ENCODE results near the gene MYO1F.
A peak's percentile ranks its signal among the peaks of the same experiment; 100 is the strongest.

The MYO1F gene

DNA sequence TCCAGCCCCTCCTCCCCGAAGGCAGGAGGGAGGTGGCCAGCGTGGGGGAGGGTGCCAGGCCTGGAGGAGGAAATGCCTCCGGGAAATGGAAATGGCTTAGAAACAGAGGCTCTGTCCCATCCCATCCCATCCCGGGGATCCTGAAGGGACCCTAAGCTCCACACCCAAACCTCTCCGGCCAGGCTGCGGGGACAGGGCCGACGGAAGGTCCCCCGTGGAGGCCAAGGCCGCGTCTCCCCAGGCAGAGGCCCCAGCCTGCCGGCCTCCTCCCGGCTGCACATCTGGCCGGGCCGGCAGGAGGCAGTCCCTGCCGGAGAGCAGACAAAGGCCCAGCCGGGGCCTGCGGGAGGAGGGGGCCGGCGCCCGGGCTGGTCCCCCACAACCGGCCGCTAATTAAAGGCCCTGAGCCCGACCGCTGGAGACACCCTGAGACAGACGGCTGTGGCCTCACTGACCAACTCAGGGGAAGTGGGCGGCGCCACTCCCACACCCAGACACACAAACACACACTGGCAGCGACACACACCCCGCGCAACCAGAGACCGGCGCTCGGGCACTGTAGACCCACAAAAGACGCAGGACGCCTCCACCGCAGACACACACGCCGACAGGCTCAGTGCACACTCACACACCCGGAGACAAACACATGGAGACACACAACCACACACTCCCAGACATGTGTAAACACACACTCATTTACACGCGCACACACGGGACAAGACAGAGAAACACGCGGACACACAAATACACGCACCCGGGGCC lies 32.2 kb upstream of the MYO1F start:
- H3K36me3 ChIP-seq (replicated peaks in 1 of 2; ENCODE audit: control insufficient read depth in 2 of 2, insufficient read depth in 2 of 2, low read length in 2 of 2): peaks cover 0 to 8% of the 10 kb centered on the region in 2 donors
- peak overlapping the region; percentile 55 for H3K4me2 ChIP-seq (ENCODE audit: insufficient read depth, low read length, poor library complexity, severe bottlenecking)
- peak; percentile 77 for DNase-seq (ENCODE audit: low spot score)
- no peak overlapping the region for H4K8ac ChIP-seq (ENCODE audit: low read depth, low read length)
- peak overlapping the region; percentile 98 for H3K9ac ChIP-seq (ENCODE audit: low read depth, low read length, poor library complexity)
- peaks cover 4 to 10% of the 10 kb centered on the region in 2 donors for H3K9me3 ChIP-seq (replicated peaks in 1 of 2; ENCODE audit: control insufficient read depth in 2 of 2, insufficient read depth in 1 of 2, low read depth in 1 of 2, low read length in 2 of 2)
- H3K79me1 ChIP-seq (ENCODE audit: low read depth, low read length): peaks cover 6% of the 10 kb centered on the region
- H3K23ac ChIP-seq (ENCODE audit: low read depth, low read length, poor library complexity): peak overlapping the region; percentile 85
- H3K4me1 ChIP-seq (ENCODE audit: control insufficient read depth in 2 of 2, insufficient read depth in 1 of 2, low read depth in 1 of 2, low read length in 2 of 2): peaks cover 10 to 15% of the 10 kb centered on the region in 2 donors
- no CpG with 5 or more reads among the region's 47 CpGs for WGBS, 2 donors (ENCODE audit: extremely low coverage in 2 of 2, insufficient read length in 2 of 2, insufficient replicate concordance in 1 of 2)
- H2BK5ac ChIP-seq (ENCODE audit: low read length): no peak overlapping the region
- peak overlapping the region; percentile 92 for H3K14ac ChIP-seq (ENCODE audit: low read length)
- no peak overlapping the region for H2BK12ac ChIP-seq (ENCODE audit: low read length)
- H2BK15ac ChIP-seq (ENCODE audit: low read length): peak overlapping the region; percentile 73
- H4K91ac ChIP-seq (ENCODE audit: low read depth, low read length, poor library complexity): no peak overlapping the region
- peak overlapping the region; percentile 92 for H2AFZ ChIP-seq (ENCODE audit: low read length)
- H3K18ac ChIP-seq (ENCODE audit: low read length): peak overlapping the region; percentile 95
- H3K4ac ChIP-seq (ENCODE audit: low read length): peak overlapping the region; percentile 0
- peak overlapping the region; percentile 50 for H3K27ac ChIP-seq (replicated peaks; ENCODE audit: low read length)
- H3K27me3 ChIP-seq (ENCODE audit: control insufficient read depth in 3 of 3, insufficient read depth in 3 of 3, low read depth in 1 of 3, low read length in 3 of 3): no peaks in the 10 kb centered on the region
- peak overlapping the region; percentile 6 for H2BK120ac ChIP-seq (ENCODE audit: low read depth, low read length)
- H2AK5ac ChIP-seq (ENCODE audit: low read depth, low read length): peak overlapping the region; percentile 27
- peak overlapping the region; percentile 89 to 95 for H3K4me3 ChIP-seq (ENCODE audit: low read length in 2 of 2)

DNA sequence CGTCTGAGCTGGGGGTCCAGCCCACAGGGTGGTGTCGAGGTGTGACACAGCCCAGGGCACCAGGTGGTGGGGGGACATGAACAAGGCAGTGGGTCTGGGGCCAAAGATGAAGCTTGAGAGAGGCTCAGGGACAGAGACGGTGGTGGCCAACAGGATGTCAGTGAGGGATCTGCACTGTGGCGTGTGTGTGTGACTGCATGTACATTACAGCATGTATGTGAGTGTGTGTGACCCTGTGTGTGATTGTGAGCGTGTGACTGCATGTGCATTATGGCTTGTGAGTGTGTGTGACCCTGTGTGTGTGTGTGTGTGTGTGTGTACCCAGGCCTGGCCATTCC lies 31.7 kb upstream of the MYO1F start:
- Histone ChIP-seq H3K9ac (ENCODE audit: low read depth, low read length, poor library complexity) (peak overlapping the region; percentile 98), H2BK120ac (ENCODE audit: low read depth, low read length) (no peak overlapping the region), H3K36me3 (replicated peaks in 1 of 2; ENCODE audit: control insufficient read depth in 2 of 2, insufficient read depth in 2 of 2, low read length in 2 of 2) (peaks cover 0 to 12% of the 10 kb centered on the region in 2 donors), H3K27me3 (ENCODE audit: control insufficient read depth in 3 of 3, insufficient read depth in 3 of 3, low read depth in 1 of 3, low read length in 3 of 3) (no peaks in the 10 kb centered on the region), H3K4me3 (ENCODE audit: low read length in 2 of 2) (peak overlapping the region; percentile 89 to 95), H3K9me3 (replicated peaks in 1 of 2; ENCODE audit: control insufficient read depth in 2 of 2, insufficient read depth in 1 of 2, low read depth in 1 of 2, low read length in 2 of 2) (peaks cover 4 to 12% of the 10 kb centered on the region in 2 donors), H3K18ac (ENCODE audit: low read length) (peak overlapping the region; percentile 76), H2AK5ac (ENCODE audit: low read depth, low read length) (peak overlapping the region; percentile 27), H3K27ac (replicated peaks; ENCODE audit: low read length) (no peak overlapping the region), H3K4me1 (ENCODE audit: control insufficient read depth in 2 of 2, insufficient read depth in 1 of 2, low read depth in 1 of 2, low read length in 2 of 2) (peaks cover 10 to 15% of the 10 kb centered on the region in 2 donors), H4K91ac (ENCODE audit: low read depth, low read length, poor library complexity) (no peak overlapping the region), H4K8ac (ENCODE audit: low read depth, low read length) (no peak overlapping the region), H3K79me1 (ENCODE audit: low read depth, low read length) (peaks cover 6% of the 10 kb centered on the region), H3K4ac (ENCODE audit: low read length) (no peak overlapping the region), H2BK12ac (ENCODE audit: low read length) (no peak overlapping the region), H2BK5ac (ENCODE audit: low read length) (no peak overlapping the region), H2BK15ac (ENCODE audit: low read length) (peak overlapping the region; percentile 6), H3K4me2 (ENCODE audit: insufficient read depth, low read length, poor library complexity, severe bottlenecking) (peak overlapping the region; percentile 55), H2AFZ (ENCODE audit: low read length) (peak overlapping the region; percentile 92), H3K23ac (ENCODE audit: low read depth, low read length, poor library complexity) (peak overlapping the region; percentile 1), H3K14ac (ENCODE audit: low read length) (no peak overlapping the region)
- no peak for DNase-seq (ENCODE audit: low spot score)
- no CpG with 5 or more reads among the region's 5 CpGs for WGBS, 2 donors (ENCODE audit: extremely low coverage in 2 of 2, insufficient read length in 2 of 2, insufficient replicate concordance in 1 of 2)

DNA sequence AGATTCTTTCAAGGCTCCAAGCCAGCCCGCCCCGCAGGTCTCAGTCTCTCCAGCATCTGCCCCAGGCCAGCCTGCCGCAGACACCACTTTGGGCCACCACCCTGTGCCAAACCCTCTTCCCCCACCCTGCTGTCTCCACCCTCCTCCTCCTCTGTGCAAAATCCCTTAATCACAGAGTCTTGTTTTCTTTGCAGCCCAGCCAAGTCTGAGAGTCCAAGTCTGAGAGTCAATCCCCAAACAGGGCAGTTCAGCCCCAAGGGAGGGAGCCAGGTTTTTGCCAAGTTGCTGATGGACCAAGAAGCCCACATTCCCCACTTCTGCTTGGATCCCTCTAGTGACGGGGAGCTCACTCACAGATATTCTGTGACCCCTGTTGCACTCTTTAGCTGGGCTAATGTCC lies 30.1 kb upstream of the MYO1F start:
- WGBS, 2 donors (ENCODE audit: extremely low coverage in 2 of 2, insufficient read length in 2 of 2, insufficient replicate concordance in 1 of 2): no CpG with 5 or more reads among the region's 4 CpGs
- peaks cover 6 to 15% of the 10 kb centered on the region in 2 donors for H3K9me3 ChIP-seq (replicated peaks in 1 of 2; ENCODE audit: control insufficient read depth in 2 of 2, insufficient read depth in 1 of 2, low read depth in 1 of 2, low read length in 2 of 2)
- H3K9ac ChIP-seq (ENCODE audit: low read depth, low read length, poor library complexity): no peak overlapping the region
- peak overlapping the region; percentile 54 for H2BK15ac ChIP-seq (ENCODE audit: low read length)
- peaks cover 10 to 15% of the 10 kb centered on the region in 2 donors for H3K4me1 ChIP-seq (ENCODE audit: control insufficient read depth in 2 of 2, insufficient read depth in 1 of 2, low read depth in 1 of 2, low read length in 2 of 2)
- no peaks in the 10 kb centered on the region for H3K27me3 ChIP-seq (ENCODE audit: control insufficient read depth in 3 of 3, insufficient read depth in 3 of 3, low read depth in 1 of 3, low read length in 3 of 3)
- H3K14ac ChIP-seq (ENCODE audit: low read length): no peak overlapping the region
- H3K4ac ChIP-seq (ENCODE audit: low read length): no peak overlapping the region
- H3K4me3 ChIP-seq (ENCODE audit: low read length in 2 of 2): no peak overlapping the region
- no peak overlapping the region for H3K4me2 ChIP-seq (ENCODE audit: insufficient read depth, low read length, poor library complexity, severe bottlenecking)
- peak overlapping the region; percentile 40 for H3K23ac ChIP-seq (ENCODE audit: low read depth, low read length, poor library complexity)
- H4K8ac ChIP-seq (ENCODE audit: low read depth, low read length): no peak overlapping the region
- H2AFZ ChIP-seq (ENCODE audit: low read length): no peak overlapping the region
- H2AK5ac ChIP-seq (ENCODE audit: low read depth, low read length): no peak overlapping the region
- H4K91ac ChIP-seq (ENCODE audit: low read depth, low read length, poor library complexity): no peak overlapping the region
- no peak overlapping the region for H2BK12ac ChIP-seq (ENCODE audit: low read length)
- no peak for DNase-seq (ENCODE audit: low spot score)
- H2BK5ac ChIP-seq (ENCODE audit: low read length): peak overlapping the region; percentile 44
- H3K27ac ChIP-seq (replicated peaks; ENCODE audit: low read length): no peak overlapping the region
- H2BK120ac ChIP-seq (ENCODE audit: low read depth, low read length): no peak overlapping the region
- H3K79me1 ChIP-seq (ENCODE audit: low read depth, low read length): peaks cover 6% of the 10 kb centered on the region
- H3K18ac ChIP-seq (ENCODE audit: low read length): no peak overlapping the region
- H3K36me3 ChIP-seq (replicated peaks in 1 of 2; ENCODE audit: control insufficient read depth in 2 of 2, insufficient read depth in 2 of 2, low read length in 2 of 2): peaks cover 0 to 25% of the 10 kb centered on the region in 2 donors

DNA sequence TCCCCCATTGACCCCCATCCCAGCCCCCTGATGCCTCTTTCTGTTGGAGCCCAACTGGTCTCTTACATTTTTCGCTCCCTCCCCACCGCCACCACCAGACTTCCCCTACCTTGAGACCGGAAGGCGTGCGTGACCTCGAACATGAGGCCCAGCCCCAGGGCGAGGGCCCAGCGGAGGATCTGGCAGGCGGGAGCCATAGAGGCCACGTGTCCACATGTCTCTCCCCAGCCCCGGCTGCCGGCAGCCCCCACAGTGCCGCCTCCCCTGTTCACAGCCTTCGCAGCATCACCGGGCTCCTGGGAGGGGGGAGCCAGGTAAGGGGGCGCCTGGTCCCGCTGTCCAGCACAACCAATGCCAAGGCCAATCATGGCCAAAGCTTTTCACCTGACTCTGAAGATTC lies 28.3 kb upstream of the MYO1F start:
- H3K4me2 ChIP-seq (ENCODE audit: insufficient read depth, low read length, poor library complexity, severe bottlenecking): no peak overlapping the region
- no peak overlapping the region for H2BK120ac ChIP-seq (ENCODE audit: low read depth, low read length)
- H3K36me3 ChIP-seq (replicated peaks in 1 of 2; ENCODE audit: control insufficient read depth in 2 of 2, insufficient read depth in 2 of 2, low read length in 2 of 2): peaks cover 0 to 37% of the 10 kb centered on the region in 2 donors

More for the DNA sequence above, 28.3 kb upstream of the MYO1F start:
- H3K79me1 ChIP-seq (ENCODE audit: low read depth, low read length): peaks cover 6% of the 10 kb centered on the region
- H3K14ac ChIP-seq (ENCODE audit: low read length): peak overlapping the region; percentile 15
- no peak overlapping the region for H3K18ac ChIP-seq (ENCODE audit: low read length)
- H3K4me3 ChIP-seq (ENCODE audit: low read length in 2 of 2): no peak overlapping the region
- no peak overlapping the region for H2AFZ ChIP-seq (ENCODE audit: low read length)
- H3K27me3 ChIP-seq (ENCODE audit: control insufficient read depth in 3 of 3, insufficient read depth in 3 of 3, low read depth in 1 of 3, low read length in 3 of 3): no peaks in the 10 kb centered on the region
- H2BK5ac ChIP-seq (ENCODE audit: low read length): no peak overlapping the region
- H3K23ac ChIP-seq (ENCODE audit: low read depth, low read length, poor library complexity): no peak overlapping the region
- no CpG with 5 or more reads among the region's 17 CpGs for WGBS, 2 donors (ENCODE audit: extremely low coverage in 2 of 2, insufficient read length in 2 of 2, insufficient replicate concordance in 1 of 2)
- H4K8ac ChIP-seq (ENCODE audit: low read depth, low read length): no peak overlapping the region
- no peak overlapping the region for H4K91ac ChIP-seq (ENCODE audit: low read depth, low read length, poor library complexity)
- no peak overlapping the region for H2BK12ac ChIP-seq (ENCODE audit: low read length)
- no peak overlapping the region for H3K4ac ChIP-seq (ENCODE audit: low read length)
- no peak for DNase-seq (ENCODE audit: low spot score)
- no peak overlapping the region for H3K9ac ChIP-seq (ENCODE audit: low read depth, low read length, poor library complexity)
- no peak overlapping the region for H3K27ac ChIP-seq (replicated peaks; ENCODE audit: low read length)
- peaks cover 7 to 15% of the 10 kb centered on the region in 2 donors for H3K4me1 ChIP-seq (ENCODE audit: control insufficient read depth in 2 of 2, insufficient read depth in 1 of 2, low read depth in 1 of 2, low read length in 2 of 2)
- no peak overlapping the region for H2AK5ac ChIP-seq (ENCODE audit: low read depth, low read length)
- H2BK15ac ChIP-seq (ENCODE audit: low read length): no peak overlapping the region
- H3K9me3 ChIP-seq (replicated peaks in 1 of 2; ENCODE audit: control insufficient read depth in 2 of 2, insufficient read depth in 1 of 2, low read depth in 1 of 2, low read length in 2 of 2): peaks cover 6 to 15% of the 10 kb centered on the region in 2 donors
